ENCODE measurements around the gene MZB1.
"Not testable (repeated sequence)": the region's sequence is repeated elsewhere in the genome, so short reads cannot be mapped to it uniquely, and the experiment has no call there.

The MZB1 gene

DNA sequence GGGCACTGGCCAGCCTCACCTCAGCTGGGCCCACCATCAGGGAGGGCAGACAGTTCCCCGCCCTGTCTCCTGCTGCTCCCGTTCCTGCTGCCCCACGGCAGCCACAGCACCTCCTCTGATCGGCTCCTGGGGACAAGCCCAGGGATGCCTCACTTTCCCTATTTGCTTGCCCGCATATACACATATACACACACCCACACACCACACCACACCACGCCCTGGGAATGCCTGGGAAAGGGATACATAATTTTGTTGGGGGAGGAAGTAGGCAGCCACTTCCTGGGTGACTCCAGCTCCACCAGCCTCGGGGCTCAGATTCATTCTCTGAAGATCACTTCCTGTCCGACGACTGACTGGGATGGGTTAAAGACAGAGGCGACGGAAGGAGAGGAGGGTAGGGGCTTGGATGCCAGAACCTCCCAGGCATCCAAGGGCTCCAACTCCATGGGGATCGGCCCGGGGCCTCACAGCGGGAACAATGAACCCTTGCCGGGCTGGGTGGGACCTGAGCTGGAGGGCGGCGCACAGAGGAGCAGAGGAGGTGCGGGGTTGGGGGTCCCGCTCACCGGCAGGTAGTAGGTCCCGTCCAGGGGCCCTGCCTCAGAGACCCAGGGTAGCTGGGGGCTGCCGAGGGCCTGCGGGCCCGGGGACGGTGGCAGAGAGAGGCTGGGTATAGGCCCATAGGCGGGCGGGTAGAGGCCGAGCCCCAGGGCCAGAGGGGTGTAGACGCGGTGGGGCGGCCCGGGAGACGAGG is 2.0 kb upstream of the MZB1 start:
- peak; percentile 45 for DNase-seq
- ATAC-seq, result no peak

DNA sequence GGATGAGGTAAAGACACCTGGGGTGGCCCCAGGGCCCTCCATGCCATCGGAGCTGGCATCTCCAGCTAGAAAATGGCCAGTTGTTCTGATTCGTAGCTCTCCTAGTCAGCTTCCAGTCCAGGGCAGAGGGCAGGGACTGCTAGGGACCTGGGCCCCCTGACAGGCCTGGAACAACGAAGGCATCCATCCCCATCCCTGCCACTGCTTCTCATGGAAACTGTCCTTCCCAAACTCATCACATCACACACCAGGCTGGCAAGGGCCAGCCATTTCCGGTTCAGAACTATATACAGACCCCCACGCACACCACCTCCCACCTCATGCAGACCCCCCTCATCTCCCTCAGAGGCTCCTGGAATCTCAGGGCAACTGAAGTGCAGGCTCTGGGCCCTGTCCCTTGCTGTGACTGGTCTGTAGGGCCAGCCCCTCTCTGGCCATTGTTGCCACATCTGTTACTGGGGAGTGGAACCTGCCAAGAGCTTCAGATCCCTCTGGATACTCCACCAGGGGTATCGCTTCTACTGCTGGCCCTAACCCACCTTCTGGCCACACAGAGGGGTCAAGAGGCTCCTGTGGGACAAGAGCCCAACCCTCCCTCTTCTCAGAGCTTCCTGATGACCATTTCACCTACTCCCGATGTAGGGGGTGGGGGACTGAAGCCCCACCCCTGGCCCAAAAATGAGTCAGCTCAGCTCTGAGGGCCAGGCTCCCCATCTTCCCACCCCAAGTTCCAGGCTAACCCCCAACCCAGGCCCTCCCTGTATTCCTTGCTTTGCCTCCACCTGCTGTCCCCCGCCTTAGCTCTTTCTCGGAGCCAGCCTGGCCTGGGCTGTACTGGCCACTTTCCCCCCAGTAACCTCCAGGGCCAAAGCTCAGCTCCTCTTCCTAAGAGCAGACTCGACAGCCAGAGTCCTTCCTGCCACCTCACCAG is 1.2 kb upstream of the MZB1 start:
- ATAC-seq, result no peak
- DNase-seq, result no peak

DNA sequence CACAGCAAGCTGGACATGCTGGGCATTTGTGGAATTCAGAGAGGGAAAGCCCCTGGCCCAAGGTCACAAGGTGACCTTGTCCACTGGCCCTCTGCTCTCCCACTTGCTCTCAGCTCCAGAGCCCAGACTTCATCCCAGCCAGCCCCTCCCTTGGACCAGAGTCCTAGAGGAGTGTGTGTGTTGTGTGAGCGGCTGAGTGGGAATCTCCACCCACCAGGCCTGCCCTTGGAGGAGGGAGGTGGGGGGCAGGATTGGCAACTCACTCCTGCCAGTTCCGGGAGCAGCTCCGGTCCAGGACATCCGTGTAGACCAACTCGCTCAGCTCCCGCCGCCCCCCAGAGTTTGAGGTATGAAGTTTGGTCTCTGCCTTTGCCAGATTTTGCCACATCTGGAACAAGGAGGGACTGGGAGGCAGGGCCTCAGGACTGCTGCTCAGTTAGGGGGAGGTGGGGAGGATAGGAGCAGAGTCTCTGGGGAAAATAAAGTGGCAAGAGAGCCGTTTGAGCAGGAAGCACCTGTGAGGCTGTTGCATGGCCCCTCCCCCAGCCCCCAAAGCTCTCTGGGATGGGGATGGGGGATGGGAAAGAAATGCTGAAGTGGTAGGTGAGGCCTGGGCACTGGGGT is 1.4 kb downstream of the MZB1 start:
- no peak for DNase-seq
- no peak for ATAC-seq

DNA sequence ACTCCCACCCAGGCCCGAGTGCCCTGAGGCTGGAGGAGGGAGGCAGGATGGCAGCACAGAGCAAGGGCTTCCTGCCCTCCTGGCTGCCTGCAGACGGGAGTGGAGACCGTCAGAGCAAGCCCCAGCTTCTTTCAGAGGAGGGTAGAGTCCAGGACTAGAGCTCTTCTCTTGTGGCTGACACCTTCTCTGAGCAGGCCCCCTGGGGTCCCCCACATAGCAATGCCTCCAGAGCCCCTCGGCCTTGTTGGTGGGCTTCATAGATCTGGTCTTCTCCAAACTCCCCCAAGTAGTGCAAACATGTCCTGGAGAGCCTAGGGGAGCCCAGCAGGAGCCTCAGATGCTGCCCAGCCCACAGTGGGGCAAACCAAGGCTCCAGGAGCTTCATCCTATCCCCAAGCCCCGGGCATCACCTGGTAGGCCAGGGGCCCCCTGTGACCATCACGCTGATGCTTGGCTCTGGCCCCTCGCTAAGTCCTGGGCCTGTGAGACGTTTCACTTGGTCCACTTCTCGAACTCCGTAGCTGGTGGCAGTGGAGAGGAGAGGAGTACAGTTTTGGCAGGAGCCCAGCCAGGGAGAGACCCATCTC is 2.0 kb downstream of the MZB1 start:
- no peak for ATAC-seq
- no peak for DNase-seq

DNA sequence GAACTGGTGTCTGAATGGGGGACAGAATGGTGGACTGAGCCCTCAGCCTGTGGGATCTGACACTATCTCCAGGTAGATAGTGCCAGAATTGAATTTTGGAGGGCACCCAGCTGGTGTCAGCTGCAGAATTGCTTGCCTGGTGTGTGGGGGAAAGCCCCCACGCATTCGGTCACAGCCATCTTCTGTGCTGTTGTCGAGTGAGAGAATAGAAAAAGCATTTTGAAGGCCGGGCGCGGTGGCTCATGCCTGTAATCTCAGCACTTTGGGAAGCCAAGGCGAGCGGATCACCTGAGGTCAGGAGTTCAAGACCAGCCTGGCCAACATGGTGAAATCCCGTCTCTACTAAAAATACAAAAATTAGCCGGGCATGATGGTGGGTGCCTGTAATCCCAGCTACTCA is 2.8 kb downstream of the MZB1 start:
- ATAC-seq, DNase-seq: not testable (repeated sequence)

DNA sequence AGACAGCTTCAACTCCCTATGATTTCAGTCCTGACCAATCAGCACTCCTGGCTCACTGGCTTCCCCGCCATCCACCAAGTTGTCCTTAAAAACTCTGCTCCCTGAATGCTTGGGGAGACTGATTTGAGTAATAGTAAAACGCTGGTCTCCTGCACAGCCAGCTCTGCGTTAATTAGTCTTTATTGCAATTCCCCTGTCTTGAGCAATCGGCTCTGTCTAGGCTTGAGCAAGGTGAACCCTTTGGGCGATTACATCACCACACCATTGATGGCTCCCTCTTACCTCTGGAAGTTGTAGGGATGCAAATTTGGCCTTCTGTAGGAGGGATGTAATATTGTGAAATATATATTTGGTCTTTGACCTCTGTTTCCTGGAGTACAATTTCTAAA is 3.7 kb downstream of the MZB1 start:
- ATAC-seq (no peak), DNase-seq (no peak)

DNA sequence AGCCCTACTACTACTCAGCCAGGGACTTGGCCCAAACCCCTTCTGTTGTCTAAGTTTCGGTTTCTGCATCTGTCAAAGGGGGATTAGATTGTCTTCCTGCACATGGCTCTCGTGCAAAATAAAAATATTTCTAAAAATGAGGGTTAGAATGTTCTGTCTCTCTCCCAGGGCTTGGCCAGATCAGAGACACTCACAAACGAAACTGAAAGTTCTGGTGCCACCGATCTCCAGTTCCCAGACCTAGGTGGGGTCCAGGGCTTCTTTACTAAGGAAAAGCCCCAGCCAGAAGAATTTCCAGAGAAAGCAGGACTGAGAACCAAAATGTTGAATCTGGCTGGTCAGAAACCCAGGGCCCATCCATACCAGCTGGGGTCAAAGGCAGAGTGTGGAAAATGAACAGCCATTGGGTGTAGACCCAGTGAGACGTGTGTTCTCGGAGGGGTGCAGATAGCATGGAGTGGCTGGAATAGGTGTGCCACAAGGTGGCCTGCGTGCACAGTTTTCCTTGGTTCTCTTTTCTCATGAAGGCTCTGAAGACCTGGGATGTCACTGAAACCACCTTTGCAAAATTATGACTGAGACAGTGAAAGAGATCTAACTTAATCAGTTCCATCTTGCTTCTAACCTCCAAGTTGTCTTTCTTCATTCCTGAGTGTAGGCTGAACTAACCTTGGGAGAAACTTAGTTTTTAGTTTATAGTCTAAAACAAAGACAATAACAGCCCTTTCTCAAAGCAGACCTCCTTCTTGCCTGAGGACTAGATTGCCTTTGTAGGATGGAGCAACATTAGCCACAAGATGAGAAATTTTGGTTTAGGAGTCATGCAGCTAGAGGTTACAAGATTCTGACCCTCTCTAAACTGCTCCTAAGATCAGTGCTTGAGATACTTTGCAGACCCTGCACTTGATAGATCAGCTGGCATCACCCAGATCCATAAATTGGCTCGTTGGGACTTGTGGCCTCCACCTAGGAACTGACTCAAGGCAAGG is 4.4 kb downstream of the MZB1 start:
- DNase-seq (no peak), ATAC-seq (no peak)

DNA sequence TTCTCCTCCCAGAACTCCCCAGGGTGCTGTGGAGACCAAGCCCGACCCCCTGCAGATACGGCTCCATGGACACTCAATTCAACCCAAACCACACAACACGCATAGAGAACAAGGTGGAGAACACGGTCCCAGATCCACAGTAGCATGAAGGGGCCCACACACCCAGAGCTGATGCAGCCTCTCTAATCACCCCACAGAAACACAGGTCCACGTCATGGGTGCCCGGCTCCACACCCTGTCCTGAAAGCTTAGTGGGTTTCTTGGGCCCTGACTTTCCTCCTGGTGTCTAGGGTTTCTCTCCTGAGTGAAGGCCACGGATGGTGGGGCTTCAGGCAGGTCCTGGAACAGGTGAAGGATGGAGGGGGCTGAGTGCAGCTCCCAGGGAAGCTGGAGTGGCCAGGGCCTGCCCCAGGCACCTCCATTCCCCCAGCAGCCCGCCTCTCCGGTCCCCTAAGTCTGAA is 5.1 kb downstream of the MZB1 start:
- ATAC-seq (no peak), DNase-seq (no peak)

DNA sequence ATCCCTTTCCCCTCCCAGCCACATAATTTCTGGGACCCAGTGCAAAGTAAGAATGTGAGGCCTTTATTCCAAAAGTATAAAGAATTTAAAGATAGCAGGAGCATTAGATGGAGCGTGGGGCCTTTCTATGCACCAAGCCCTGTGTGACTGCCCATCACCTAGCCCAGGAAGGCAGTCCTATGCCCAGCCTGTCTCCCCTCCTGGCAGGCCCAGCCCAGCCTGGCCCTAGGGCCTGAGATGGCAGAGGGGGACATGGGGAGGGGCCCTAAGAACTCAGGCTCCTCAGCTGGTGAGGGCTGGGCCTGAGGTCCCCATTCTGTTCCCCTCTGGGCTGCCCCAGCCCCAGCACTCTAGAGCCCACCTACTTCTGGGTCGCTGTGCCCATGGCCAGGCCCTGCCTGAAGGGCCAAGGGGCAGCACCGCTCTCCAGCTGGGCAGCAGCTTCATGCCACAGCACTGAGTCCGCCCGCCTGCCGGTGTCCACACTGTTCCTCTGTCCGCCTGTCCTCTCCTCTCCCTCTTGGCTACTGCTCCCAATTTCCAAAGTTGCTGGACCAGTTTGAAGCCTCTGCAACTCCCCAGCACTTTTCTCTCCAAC is 5.6 kb downstream of the MZB1 start:
- no peak for ATAC-seq

DNA sequence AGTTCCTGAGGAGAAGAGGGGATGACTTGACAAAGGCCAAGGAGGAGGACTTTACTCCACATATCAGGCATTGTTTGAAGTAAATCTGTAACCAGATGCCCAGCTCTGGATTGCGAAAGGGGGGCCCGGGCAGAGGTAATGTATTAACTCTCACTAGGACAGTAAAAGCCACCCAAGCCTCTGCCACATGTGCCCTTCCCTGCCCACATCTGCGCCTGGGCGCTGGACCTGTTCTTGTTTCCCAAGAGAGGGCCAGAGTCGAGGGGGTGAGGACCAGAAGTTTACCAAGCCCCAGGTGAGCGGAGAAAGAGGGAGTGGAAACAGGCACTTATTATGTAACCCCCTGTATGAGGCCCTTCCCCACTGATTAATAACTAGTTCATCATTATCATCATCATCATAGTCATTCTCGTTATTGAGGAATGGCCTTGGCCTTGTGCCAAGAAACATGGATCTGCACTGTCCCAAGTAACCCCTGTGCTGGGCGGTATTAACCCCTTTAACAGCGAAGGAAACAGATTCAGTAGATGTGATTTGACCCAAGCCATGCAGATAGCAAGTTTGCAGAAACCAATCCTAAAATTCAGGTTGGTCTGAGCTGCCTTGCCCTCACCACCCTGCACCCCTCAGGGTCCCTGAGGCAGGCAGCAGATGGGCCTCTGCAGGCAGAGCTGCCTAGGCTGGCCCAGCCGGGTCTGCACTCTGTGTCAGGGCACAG is 6.3 kb downstream of the MZB1 start, which contains the start of gene SLC23A1:
Gene SLC23A1 (minus strand): TSS at position 23 of the 718 bp plus-strand sequence. CDS start 44 bp downstream, outside the sequence.
- ATAC-seq (no peak), DNase-seq (no peak)

More for the DNA sequence above, 5.6 kb downstream of the MZB1 start:
- no peak for DNase-seq

DNA sequence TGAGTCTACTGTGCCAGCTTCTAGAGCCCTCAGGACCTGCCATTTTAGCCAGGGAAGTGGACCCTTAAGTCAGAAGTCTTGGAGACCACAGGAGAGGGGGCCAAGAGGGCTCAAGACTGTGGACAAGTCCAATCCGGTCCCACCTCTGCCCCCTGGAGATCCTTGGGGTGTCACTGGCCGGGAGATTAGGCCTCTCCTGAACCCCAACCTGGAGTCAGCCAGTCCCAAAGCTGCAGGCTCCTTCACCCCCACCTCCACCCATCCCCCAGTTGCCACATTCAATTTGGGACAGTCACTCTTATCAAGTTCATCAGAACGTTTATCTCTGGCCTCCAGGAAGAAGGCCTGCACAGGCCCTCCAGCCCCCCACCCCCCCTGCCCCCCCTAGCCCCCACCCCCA is 6.9 kb downstream of the MZB1 start:
- DNase-seq, result no peak
- no peak for ATAC-seq

DNA sequence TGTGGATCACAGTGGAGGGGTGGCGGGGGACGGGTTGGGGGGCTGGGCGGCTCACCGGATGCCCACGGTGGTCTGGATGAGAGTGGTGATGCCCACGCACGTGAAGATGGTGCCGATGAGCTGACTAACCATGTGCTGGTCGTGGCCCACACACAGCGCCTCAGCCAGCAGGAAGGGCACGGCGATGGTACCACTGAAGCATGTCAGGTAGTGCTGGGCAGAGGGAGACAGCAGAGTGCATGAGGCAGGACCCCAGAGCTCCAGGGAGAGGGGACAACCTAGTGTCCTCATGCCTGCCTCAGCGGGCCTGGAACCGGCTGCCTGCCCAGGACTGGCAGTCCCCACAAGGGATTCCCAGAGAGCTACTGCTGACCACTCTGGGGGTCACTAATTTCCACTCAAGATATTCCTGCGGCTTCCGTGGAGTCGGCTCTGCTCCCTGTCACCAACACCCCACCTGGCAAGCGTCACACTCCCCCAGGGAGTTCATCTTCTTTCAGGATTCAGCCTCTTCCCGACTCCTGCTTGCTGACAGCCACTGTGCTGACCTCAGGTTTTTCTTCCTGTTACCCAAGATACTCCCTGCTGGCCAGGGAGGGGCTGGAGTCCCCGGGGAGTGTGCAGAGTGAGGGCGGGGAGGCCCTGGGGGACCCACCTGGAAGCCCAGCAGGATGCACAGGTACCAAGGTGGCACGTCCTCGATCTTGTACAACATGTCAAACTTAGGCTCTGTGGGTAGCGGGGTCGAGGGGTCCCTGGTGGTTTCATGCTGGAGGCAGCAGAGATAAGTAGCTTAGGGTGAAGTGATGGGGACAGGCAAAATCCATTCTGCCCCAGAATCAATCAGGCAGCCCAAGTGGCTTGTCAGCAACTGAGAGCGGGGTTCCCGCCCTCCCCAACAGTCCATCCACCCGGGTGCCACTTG is 7.6 kb downstream of the MZB1 start:
- ATAC-seq (no peak), DNase-seq (no peak)

DNA sequence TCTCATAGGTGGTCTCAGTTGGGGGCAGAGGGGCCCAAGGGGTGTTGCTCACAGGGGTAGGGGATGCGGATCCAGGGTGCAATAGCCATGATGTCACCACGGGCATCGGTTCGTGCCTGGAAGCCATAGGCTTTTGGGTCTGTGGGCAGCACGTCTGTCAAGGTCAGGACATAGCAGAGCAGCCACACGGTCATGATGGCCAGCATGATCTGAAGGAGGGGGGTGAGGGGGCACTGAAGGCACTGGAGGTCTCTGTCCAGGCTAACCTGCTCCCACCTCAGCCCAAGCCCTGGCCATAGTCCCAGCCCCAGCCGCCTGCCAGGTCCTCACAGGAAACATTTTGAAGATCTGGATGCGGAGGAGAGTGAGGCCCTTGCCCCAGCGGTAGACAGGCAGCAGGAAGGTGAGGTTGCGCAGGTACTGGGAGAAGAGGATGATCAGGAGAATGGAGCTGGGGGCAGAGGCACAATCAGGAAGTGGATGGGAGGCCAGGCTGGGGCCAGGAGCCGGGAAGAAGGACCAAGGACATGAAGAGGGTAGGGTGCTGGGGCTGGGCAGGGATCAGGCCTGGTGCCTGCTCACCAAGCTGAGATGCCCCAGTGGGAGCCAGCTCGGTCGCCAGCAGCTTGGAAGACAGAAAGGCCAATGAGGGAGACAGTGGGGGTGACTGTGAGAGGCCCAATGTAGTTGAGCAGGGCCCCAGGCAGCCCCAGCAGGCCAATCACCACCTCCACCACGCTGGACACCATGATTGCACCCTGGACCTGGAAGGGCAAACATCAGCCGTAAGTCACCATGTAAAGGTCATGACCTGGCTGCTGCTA is 9.9 kb downstream of the MZB1 start:
- no peak for ATAC-seq
- no peak for DNase-seq

DNA sequence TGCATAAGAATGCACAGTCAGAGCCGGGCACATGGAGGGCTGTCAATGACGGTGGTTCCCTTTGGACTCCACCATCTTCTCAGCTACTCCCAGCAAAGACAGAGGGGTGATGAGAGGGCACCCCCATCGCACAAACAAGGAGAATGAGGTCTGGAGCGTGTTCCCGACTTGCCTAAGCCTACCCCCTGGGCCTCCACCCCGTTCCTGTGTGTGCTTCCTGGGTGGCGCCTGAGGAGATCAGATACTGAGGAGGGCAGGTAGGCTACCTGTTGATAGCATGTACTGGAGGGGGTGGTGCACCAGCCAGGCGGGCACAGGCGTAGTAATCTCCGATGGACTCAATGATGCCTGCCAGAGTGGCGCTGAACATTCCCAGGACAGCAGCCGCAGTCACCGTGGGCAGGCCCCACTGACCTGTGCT is 10.8 kb downstream of the MZB1 start:
- DNase-seq, result no peak
- ATAC-seq, result no peak

DNA sequence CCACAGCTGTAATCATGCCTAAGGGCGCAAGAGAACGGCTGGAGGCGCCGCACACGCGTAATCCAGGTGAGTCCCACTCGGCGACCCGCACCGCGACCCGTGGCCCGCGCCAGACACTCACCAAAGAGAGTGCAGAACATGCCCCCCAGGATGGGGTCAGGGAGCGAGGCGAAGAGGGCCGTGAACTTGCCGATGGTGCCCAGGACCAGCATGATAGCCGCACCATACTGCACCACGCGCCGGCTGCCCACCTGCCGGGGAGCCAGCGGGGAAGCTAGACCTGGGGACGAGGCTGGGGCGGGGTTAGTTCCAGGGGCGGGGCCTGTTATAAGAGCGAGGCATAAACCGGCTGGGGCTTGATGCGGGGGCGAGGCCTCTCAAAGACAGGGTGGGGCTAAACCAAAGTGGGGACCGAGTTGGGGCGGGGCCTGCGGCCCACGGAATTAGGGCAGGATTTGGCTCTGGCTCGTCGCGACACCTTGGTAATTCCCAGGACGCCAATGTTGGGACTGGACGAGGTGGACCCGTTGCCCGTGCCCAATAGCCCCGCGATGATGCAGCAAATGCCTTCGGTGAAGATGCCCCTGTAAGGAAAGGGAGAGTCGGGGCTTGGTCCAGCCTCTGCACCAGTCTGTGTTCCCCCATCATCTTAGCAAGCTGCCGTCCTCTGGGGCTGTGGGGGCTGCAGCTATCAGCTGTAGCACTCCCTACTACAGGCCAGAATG is 11.4 kb downstream of the MZB1 start:
- no peak for ATAC-seq
- DNase-seq, result no peak

DNA sequence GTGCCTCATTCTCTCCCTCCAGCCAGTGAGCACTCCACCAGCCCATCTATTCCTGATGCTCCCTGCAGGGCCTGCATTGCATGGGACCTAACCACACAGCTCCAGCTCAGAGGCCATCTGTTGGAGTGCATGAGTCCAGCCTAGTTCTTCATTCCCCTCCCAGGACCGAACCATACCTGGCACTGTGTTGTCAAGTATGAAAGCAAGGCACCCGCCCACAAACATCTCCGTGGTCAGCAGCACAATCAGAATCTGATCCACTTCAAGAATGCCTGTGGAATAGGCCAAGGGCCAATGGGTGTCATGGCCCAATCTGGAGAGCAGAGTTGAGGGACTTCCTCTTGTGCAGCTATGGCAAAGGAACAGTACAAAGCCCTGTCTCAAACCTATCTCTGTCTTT is 12.5 kb downstream of the MZB1 start:
- DNase-seq (no peak), ATAC-seq (no peak)

DNA sequence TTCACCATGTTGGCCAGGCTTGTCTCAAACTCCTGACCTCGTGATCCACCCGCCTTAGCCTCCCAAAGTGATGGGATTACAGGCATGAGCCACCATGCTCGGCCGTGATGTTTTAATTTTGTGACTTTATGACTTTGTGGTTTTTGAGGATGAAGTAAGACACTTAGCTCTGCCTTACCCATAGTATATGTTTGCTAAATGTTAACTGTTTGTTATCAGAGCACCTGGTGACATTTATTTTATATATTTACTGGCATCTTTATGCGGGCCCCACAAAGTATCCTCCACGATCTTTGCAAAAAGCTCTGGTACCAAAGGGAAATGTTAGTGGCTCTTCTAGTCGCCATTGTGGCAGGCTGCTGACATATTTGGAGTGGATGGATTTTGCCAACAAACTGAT is 13.3 kb downstream of the MZB1 start:
- DNase-seq (no peak), ATAC-seq (no peak)
